GM18517 (cell line): ENCODE results near the gene WDR62.
"Not testable (repeated sequence)": the region's sequence is repeated elsewhere in the genome, so short reads cannot be mapped to it uniquely, and the experiment has no call there.

Experiments
- ATAC-seq: cut with Tn5 transposase; IDR thresholded peaks from one replicate; pipeline ENCODE4 v1.9.1; 2021; ENCODE audit warnings: mild to moderate bottlenecking, moderate library complexity; ENCODE audit not compliant: unreplicated experiment

WDR62 gene

GRCh38 chr19:36106991-36107390 lies 52.3 kb downstream of the WDR62 start:
- no peak for ATAC-seq

- no peak for ATAC-seq
Measured at GRCh38 chr19:36108684-36109083, 54.0 kb downstream of the WDR62 start.

- ATAC-seq: no peak
Measured at GRCh38 chr19:36110487-36111199, 55.9 kb downstream of the WDR62 start, which contains the start of gene OVOL3. OVOL3 (plus strand) TSS chr19:36111143; CDS start chr19:36111203, 60 bp downstream.

- no peak for ATAC-seq
Measured at GRCh38 chr19:36111200-36111539, 56.5 kb downstream of the WDR62 start.

- no peak for ATAC-seq
Measured at GRCh38 chr19:36112678-36113077, 58.0 kb downstream of the WDR62 start.

- ATAC-seq: no peak
Measured at GRCh38 chr19:36113425-36113824, 58.7 kb downstream of the WDR62 start.

GRCh38 chr19:36113894-36114720 lies 59.4 kb downstream of the WDR62 start:
- ATAC-seq: no peak

GRCh38 chr19:36114721-36115452 lies 60.2 kb downstream of the WDR62 start, which contains the start of gene POLR2I:
POLR2I (minus strand) TSS chr19:36114875; CDS start chr19:36114856, 19 bp downstream.
- peak; percentile 80 for ATAC-seq

GRCh38 chr19:36115453-36116343 lies 61.0 kb downstream of the WDR62 start, which contains the start of gene TBCB:
TBCB (plus strand) TSS chr19:36115468; CDS start chr19:36115561, 93 bp downstream.
- no peak for ATAC-seq

GRCh38 chr19:36116344-36116637 lies 61.6 kb downstream of the WDR62 start:
- no peak for ATAC-seq

- no peak for ATAC-seq
Measured at GRCh38 chr19:36120092-36120983, 65.6 kb downstream of the WDR62 start.

- ATAC-seq: no peak
Measured at GRCh38 chr19:36120984-36121358, 66.3 kb downstream of the WDR62 start.

- no peak for ATAC-seq
Measured at GRCh38 chr19:36121486-36122124, 66.9 kb downstream of the WDR62 start.

- no peak for ATAC-seq
Measured at GRCh38 chr19:36125557-36125956, 70.9 kb downstream of the WDR62 start.

- ATAC-seq: peak; percentile 12
Measured at GRCh38 chr19:36128392-36128736, 73.7 kb downstream of the WDR62 start.

- ATAC-seq: not testable (repeated sequence)
Measured at GRCh38 chr19:36131221-36131620, 76.5 kb downstream of the WDR62 start.

GRCh38 chr19:36134867-36135266 lies 80.2 kb downstream of the WDR62 start:
- not testable (repeated sequence) for ATAC-seq

GRCh38 chr19:36136964-36137686 lies 82.4 kb downstream of the WDR62 start:
- ATAC-seq: no peak

- ATAC-seq: no peak
Measured at GRCh38 chr19:36139120-36139472, 84.4 kb downstream of the WDR62 start.
